HG03442 (cell line): ENCODE results near the gene LHX4.

Experiments
- ATAC-seq: cut with Tn5 transposase; IDR thresholded peaks from one replicate; pipeline ENCODE4 v1.9.1; 2021; ENCODE audit warnings: mild to moderate bottlenecking, moderate library complexity; ENCODE audit not compliant: unreplicated experiment

The LHX4 gene

DNA sequence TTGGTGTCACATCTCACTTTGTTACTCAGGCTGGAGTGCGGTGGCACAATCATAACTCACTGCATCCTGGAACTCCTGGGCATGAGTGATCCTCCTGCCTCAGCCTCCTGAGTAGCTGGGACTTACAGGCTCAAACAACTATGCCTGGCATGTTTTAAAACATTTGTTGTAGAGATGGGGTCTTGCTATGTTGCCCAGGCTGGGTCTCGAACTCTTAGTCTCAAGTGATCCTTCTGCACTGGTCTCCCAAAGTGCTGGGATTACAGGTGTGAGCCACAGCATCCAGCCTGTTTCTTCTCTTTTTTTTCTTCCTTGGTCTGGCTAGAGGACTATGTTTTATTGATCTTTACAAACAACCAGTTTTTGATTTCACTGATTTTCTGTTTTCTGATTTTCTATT lies 64.6 kb downstream of the LHX4 start:
- no peak for ATAC-seq

DNA sequence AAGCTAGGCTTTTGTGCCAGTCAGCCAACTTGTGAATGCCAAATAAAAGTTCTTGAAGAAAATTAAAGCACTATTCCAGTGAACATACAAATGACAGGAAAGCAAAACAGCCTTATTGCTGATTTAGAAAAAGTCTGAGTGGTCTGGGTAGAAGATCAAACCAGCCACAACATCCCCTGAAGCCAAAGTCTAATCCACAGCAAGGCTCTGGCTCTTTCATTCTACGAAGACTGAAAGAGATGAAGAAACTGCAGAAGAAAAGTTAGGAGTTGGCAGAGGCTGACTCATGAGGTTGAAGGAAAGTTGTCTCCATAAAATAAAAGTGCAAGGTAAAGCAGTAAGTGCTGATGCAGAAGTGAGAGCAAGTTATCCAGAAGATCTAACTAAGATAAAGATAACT lies 65.9 kb downstream of the LHX4 start:
- no peak for ATAC-seq

DNA sequence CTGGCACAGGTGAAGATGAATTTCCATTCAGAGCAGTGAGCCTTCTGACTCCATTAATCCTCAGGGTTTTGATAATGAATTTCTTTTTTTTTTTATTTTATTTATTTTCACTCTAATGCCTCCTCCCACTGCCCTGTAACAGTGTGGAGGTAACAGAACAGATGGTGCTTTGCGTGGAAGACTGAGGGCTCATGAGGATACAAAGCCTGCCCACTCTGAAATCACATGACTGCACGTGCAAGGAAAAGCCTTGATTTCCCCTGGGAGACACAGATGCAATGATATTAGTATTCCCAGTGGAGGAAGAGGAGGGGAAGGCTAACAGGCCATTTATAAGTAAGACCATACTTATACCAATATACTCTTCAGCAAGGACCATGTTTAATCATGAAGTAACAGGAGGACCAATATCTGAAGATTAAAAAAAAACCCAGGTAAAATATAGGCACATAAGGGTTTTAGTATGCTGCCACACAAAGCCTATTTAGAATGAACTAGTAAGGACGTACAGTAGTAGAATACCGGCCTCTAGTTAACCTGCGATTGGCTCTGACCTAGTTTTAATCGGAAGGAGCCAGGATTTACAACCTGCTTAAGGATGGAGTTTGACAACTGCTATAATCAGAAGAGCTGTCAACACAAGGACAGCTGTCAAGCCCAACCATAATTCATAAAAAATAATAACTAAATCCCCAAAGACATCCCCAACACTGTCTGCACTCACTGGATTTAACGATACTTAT lies 69.6 kb downstream of the LHX4 start:
- no peak for ATAC-seq

DNA sequence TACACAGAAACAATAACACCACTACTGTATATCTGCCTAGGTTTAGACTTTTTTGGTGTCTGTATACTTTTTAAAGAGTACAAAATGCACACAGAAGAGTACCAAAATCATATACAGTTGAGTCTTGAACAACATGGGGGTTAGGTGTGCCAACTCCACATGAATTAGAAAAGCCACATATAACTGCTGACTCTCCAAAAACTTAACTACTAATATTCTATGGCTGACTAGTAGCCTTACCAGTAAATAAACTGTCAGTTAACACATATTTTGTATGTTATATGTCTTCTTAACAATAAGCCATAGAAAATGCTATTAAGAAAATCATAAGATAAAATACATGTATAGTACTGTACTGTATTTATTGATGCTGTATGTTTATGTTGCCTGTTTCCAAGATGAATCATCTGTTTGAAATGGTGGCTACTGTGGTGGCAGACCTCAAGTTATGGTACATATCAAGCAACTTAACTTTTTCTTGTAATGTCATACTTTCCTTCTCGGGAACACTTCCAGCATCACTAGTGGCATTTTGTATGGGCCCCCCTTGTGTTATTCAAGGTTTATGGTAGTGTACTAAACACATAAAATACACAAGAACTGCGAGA lies 71.2 kb downstream of the LHX4 start:
- no peak for ATAC-seq

DNA sequence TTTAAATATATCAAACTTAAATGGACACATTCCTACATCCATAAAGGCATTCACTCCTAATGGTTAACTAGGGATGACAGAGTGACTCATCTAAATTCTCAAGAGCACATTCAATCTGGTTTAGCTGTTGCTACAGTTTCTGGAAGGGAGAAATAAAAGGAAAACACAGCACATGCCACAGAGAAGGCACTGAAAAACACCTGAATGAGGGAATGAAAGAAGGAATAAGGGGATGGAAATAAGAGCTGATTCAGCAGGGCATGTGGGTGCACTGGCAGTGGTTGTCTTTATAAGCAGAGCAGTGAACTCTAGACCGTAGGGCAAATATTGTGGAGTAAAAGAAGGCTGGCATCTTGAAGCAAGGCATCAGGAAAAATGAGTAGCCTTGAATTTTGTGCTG lies 79.3 kb downstream of the LHX4 start:
- no peak for ATAC-seq

DNA sequence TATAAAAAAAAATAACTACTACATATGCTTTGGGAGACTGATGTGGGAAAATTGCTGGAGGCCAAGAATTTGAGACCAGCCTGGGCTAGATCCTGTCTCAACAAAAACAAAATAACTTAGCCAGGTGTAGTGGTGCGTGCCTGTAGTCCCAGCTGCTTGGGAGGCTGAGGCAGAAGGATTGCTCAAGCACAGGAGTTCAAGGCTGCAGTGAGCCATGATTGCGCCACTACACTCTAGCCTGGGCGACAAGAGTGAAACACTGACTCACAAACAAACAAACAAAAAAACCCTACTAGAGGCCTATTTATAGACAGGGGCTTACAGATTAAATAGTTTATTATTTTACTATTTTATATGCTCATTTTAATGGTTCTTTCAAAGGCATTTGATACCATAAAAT lies 80.0 kb downstream of the LHX4 start:
- ATAC-seq: no peak

DNA sequence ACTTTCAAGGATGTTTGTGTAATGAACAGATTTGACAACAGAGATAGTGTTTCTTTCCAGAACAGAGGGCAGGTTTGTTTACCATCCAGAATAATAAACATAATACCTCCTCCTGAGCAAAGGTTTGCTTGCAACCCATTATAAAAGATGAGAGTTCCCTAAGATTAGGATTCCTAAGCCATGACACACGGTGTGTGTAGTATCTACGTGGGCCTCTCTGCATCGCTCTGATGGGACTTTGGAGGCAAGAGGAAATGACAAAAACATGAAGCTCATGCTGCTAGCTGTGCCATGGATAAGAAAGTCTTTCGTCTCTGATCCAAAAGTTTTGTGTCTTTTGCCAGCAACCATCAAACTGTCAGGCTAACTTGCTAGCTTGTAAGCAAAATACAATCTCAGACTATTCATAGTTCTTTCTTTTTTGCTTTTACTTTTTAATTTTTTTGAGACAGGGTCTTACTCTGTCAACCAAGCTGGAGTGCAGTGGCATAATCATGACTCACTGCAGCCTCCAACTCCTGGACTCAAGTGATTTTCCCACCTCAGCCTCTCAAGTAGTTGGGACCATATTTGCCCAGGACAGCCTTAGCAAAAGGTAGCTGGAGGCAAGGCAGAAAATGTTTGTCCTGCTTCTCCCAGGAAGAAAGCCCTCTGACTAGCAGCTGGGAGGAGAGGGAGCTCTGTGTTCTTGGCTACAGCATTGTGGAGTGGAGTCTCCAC lies 81.1 kb downstream of the LHX4 start:
- ATAC-seq: no peak

DNA sequence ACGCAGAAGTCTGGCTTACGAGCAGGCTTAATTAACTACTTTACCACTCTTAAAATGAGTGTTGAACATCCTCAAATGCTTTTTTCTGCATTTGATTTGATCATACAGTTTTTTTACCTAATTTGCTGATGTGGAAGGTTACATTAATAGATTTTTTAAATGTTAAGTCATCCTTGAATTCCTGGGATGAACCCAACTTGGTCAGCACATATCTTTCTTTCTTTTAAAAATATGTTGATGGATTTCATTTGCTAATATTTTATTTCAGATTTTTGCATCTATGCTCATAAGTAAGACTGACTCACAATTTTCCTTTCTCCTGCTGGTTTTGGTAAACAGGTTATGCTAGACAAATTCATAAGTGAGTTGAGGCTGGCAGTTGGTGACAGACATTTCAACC lies 82.9 kb downstream of the LHX4 start:
- no peak for ATAC-seq

DNA sequence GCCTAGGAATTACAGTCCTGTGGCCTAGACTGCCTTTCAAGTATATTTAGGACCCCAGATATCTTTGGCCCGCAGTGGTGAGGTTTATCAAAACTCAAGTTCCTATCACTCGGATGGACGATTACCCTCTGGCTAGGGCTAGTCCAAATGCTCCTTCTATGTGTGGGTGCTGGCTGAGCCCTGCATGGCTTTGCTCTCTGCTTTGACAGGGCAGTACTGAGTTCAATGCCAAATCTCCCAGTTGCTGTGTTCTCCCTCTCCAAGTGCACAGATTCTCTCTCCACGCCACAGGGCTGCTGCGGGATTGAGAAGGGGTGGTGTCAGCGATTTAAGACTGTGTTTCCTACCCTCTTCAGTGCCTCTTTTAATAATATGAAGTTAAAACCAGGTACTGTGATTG lies 97.0 kb downstream of the LHX4 start:
- ATAC-seq: no peak
